HG03378 (cell line): ENCODE results near the gene TSPAN6.

Source experiments
- ATAC-seq: cut with Tn5 transposase; IDR thresholded peaks from one replicate; pipeline ENCODE4 v1.9.1; 2021; ENCODE audit warnings: mild to moderate bottlenecking, moderate library complexity; ENCODE audit not compliant: unreplicated experiment

TSPAN6 gene

GRCh38 chrX:100591256-100592051 lies 45.2 kb downstream of the TSPAN6 start:
- ATAC-seq, result no peak

DNA sequence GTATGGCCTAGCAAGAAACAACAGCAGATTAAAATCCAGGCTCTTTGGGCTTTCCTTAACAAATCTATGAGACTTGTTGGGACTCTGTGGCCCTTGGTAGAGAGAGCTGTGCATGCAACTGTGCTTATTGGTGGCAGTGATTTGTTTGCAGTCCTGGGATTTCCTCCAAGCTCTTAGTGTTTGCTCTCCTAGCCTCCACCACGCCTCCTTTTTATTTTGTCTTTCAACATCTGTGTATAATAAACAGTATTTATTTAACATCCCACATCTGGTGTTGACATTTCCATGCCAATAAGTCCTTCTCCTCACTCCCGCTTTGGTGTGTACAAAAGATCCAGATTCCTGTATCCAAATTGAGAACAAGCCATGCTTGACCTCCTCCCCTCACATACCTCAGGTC lies 48.7 kb downstream of the TSPAN6 start:
- ATAC-seq, result no peak

- no peak for ATAC-seq
Observed at GRCh38 chrX:100586747-100587146, 49.9 kb downstream of the TSPAN6 start.

DNA sequence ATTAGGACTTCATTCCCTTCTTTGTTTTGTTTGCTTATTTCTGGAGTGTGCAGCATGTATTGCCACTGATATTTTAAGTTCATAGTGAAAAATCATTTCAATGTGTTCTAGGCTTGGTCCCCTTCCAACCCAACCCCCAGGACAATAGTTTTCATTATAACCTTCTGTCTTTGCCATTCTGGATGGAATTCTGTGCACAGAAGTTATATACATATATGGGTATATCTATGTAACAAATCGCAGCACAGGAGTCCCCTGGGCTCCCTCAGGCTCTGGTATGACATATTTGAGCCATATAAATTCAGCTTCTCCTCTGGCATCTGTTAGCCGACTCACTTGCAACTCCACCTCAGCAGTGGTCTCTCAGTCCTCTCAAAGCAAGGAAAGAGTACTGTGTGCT lies 52.0 kb downstream of the TSPAN6 start, which contains the start of gene TNMD:
Gene TNMD (plus strand): TSS at position 326 of the 400 bp plus-strand sequence. CDS start 83 bp downstream, outside the sequence.
- ATAC-seq, result no peak
